Esophagus muscularis mucosa (tissue), 4 donors: ENCODE measurements around the gene TAF5. TPM values are rescaled to one million over a fixed set of nuclear protein-coding genes. Genes with fewer than 3 reads are reported as not detected.
A peak's percentile ranks its signal among the peaks of the same experiment; 100 is the strongest.

Experiments used
- DNase-seq: peaks from one replicate; pipeline ENCODE4 v3.0.0-alpha.2; 2017; ENCODE audit errors: extremely low spot score
- H3K27ac ChIP-seq, 4 donors: fragments of 200-600 bp; sonication (generic); replicated peaks in 1 of 4; 1 replicate in 3 of 4; 2 replicates in 1 of 4; pipeline ENCODE4 v1.5.1; 2016 to 2019; ENCODE audit warnings: mild to moderate bottlenecking in 1 of 4
- H3K27me3 ChIP-seq, 4 donors: fragments of 200-600 bp; sonication (generic); one replicate each; pipeline versions ENCODE4 v1.5.1 to v1.6.0; 2016 to 2019
- H3K36me3 ChIP-seq, 4 donors: fragments of 200-600 bp; sonication (generic); one replicate each; pipeline ENCODE4 v1.5.1; 2016 to 2019
- H3K4me1 ChIP-seq, 4 donors: fragments of 200-600 bp; sonication (generic); one replicate each; pipeline ENCODE4 v1.5.1; 2016 to 2019
- H3K4me3 ChIP-seq, 4 donors: fragments of 200-600 bp; sonication (generic); 1 replicate in 2 of 4; 2 replicates in 2 of 4; pipeline ENCODE4 v1.5.1; 2016 to 2019; ENCODE audit warnings: mild to moderate bottlenecking in 4 of 4, moderate library complexity in 1 of 4
- H3K9me3 ChIP-seq, 4 donors: fragments of 200-600 bp; sonication (generic); 1 replicate in 3 of 4; 2 replicates in 1 of 4; pipeline ENCODE4 v1.5.1; 2016 to 2019
- EP300 ChIP-seq: sonication (generic); formaldehyde crosslinking; IDR thresholded peaks from one replicate; pipeline ENCODE4 v1.6.1; 2017; ENCODE audit warnings: antibody characterized with exemption
- POLR2A ChIP-seq: fragments of 450-650 bp; IDR thresholded peaks from one replicate; pipeline ENCODE4 v1.6.1; 2017; ENCODE audit warnings: antibody characterized with exemption, moderate library complexity, mild to moderate bottlenecking, low read depth
- POLR2AphosphoS5 ChIP-seq, 2 donors: sonication (generic); formaldehyde crosslinking; IDR thresholded peaks; one replicate each; pipeline ENCODE4 v1.6.1; 2017; ENCODE audit warnings: antibody characterized with exemption in 2 of 2
- WGBS: methylation state at CpG from one replicate; pipeline ENCODE4 v1.1.5; 2018; 5-methylcytosine and 5-hydroxymethylcytosine counted together
- intact Hi-C: fragments of 100-400 bp; cut with DNase I; formaldehyde crosslinking; loops from one replicate; pipeline ENCODE4 v1.15.1; 2023
- total RNA-seq, 4 donors: library from RNA; depleted of rRNA; stranded (reverse); fragments of >200 nt; gene quantifications; one replicate each; pipeline versions ENCODE4 v1.1.0 to v1.2.1, GENCODE V29; 2016
- TF ChIP-seq, protein P1 (sequence below), 3 experiments: fragments of 200-600 bp in 2 of 3; fragments of 450-650 bp in 1 of 3; sonication (generic) in 2 of 3; IDR thresholded peaks; one replicate each; pipeline ENCODE4 v1.5.1; 2017 to 2019; ENCODE audit warnings: antibody characterized with exemption in 3 of 3, mild to moderate bottlenecking in 2 of 3, moderate library complexity in 1 of 3

The TAF5 gene
- total RNA-seq = 1 to 10 TPM; 2.3 to 7.4 (median 4.5) TPM

DNA sequence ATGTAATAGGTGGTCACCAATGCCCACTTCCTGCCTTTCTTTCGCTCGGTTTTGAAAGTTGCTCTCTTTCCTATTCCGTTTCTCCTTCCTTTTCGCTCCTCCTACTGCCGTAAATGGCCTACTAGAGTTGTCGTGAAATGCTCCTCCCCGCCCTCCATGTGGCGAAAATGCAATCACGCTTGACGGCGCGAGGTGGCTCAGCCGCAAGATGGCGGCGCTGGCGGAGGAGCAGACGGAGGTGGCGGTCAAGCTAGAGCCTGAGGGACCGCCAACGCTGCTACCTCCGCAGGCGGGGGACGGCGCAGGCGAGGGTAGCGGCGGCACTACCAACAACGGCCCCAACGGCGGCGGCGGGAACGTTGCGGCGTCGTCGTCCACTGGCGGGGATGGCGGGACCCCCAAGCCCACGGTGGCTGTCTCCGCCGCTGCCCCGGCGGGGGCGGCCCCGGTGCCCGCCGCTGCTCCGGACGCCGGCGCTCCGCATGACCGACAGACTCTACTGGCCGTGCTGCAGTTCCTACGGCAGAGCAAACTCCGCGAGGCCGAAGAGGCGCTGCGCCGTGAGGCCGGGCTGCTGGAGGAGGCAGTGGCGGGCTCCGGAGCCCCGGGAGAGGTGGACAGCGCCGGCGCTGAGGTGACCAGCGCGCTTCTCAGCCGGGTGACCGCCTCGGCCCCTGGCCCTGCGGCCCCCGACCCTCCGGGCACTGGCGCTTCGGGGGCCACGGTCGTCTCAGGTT lies at the start of gene TAF5:
TAF5 (plus strand) TSS at position 195 of the 737 bp plus-strand sequence; CDS start at position 209, 14 bp downstream.
- intact Hi-C loops = no loop called here
- under 1% methylated on average over 42 of the region's 81 CpGs for WGBS

DNA sequence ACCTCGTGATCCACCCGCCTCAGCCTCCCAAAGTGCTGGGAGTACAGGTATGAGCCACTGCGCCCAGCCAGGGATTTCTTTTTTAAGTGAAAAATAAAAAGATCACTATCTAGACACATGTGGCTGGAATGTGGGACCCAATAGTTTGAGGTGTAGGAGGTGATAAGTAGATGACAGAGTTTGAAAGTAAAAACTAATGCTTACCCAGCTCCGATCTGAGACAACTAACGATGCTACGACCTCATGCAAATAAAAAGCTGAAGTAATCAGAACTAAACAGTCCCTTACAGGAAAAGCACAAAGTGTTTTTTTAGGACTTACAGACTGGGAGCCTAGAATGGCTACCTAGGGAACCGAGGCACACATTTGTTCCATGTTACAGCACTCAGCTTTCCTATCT lies 39.9 kb upstream of the TAF5 start:
- H3K4me3 ChIP-seq = no peak overlapping the region
- TF ChIP-seq, protein P1, sequence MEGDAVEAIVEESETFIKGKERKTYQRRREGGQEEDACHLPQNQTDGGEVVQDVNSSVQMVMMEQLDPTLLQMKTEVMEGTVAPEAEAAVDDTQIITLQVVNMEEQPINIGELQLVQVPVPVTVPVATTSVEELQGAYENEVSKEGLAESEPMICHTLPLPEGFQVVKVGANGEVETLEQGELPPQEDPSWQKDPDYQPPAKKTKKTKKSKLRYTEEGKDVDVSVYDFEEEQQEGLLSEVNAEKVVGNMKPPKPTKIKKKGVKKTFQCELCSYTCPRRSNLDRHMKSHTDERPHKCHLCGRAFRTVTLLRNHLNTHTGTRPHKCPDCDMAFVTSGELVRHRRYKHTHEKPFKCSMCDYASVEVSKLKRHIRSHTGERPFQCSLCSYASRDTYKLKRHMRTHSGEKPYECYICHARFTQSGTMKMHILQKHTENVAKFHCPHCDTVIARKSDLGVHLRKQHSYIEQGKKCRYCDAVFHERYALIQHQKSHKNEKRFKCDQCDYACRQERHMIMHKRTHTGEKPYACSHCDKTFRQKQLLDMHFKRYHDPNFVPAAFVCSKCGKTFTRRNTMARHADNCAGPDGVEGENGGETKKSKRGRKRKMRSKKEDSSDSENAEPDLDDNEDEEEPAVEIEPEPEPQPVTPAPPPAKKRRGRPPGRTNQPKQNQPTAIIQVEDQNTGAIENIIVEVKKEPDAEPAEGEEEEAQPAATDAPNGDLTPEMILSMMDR (IDR thresholded peaks at IDR 0.05) = no peak
- no peak for TF ChIP-seq POLR2A
- no peak for TF ChIP-seq EP300
- no peak for TF ChIP-seq POLR2AphosphoS5 (IDR thresholded peaks at IDR 0.05)
- peaks cover 41 to 97% (median 84%) of the 10 kb centered on the region in 4 donors for H3K36me3 ChIP-seq
- H3K27ac ChIP-seq = no peak overlapping the region
- intact Hi-C loops = no loop called here
- 94% methylated on average over 7 of the region's 7 CpGs for WGBS
- H3K27me3 ChIP-seq = no peaks in the 10 kb centered on the region
- H3K9me3 ChIP-seq = no peaks in the 10 kb centered on the region
- DNase-seq = no peak
- no peaks in the 10 kb centered on the region for H3K4me1 ChIP-seq

More for the DNA sequence above, at the start of gene TAF5:
- no peaks in the 10 kb centered on the region for H3K9me3 ChIP-seq
- TF ChIP-seq POLR2A (peak; percentile 65), EP300 (no peak), POLR2AphosphoS5 (IDR thresholded peaks at IDR 0.05) (peak; percentile 95 to 98)
- TF ChIP-seq, protein P1 (IDR thresholded peaks at IDR 0.05) = peak in 1 of 3 experiments; percentile 14
- peak; percentile 93 for DNase-seq
- no peaks in the 10 kb centered on the region for H3K27me3 ChIP-seq
- peak within 1 kb of the TSS; percentile 80 to 98 (median 88) for H3K4me3 ChIP-seq
- peak within 1 kb of the TSS; percentile 88 to 92 (median 90) for H3K27ac ChIP-seq
- H3K36me3 ChIP-seq = no peaks in the 10 kb centered on the region
- H3K4me1 ChIP-seq = peaks cover 10 to 33% (median 21%) of the 10 kb centered on the region in 4 donors

- intact Hi-C loops = no loop called here
- Histone ChIP-seq H3K4me1 (no peaks in the 10 kb centered on the region), H3K9me3 (no peaks in the 10 kb centered on the region), H3K36me3 (peaks cover 23 to 78% (median 63%) of the 10 kb centered on the region in 4 donors), H3K27ac (no peak overlapping the region), H3K27me3 (no peaks in the 10 kb centered on the region), H3K4me3 (no peak overlapping the region)
- TF ChIP-seq, protein P1 (IDR thresholded peaks at IDR 0.05) = peak; percentile 33 to 63 (median 45)
- TF ChIP-seq POLR2A = no peak
- DNase-seq = no peak
- WGBS = 81% methylated on average over 2 of the region's 2 CpGs
Measured at GRCh38 chr10:103333934-103334520, 33.7 kb upstream of the TAF5 start.

DNA sequence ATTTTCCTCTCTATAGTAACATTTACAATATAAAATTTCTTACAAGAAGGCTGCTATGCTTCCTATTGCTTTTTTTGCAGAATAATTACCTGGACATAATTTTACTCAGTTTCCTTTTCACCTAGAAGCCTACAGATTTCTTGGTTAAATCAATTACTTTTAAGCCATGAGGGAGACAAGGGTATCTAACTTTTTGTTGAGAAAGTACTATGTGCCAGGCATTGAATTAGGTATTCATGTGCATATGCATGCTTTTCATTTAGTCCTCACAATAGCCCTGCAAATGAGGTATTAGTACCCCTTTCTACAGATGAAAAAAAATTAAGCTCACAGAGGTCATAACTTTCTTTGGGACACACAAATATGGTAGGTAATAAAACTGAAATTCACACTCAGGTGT lies 33.2 kb upstream of the TAF5 start:
- H3K27ac ChIP-seq = no peak overlapping the region
- DNase-seq = no peak
- intact Hi-C loops = no loop called here
- no peaks in the 10 kb centered on the region for H3K4me1 ChIP-seq
- no peaks in the 10 kb centered on the region for H3K27me3 ChIP-seq
- TF ChIP-seq, protein P1 (IDR thresholded peaks at IDR 0.05) = no peak
- TF ChIP-seq POLR2A = no peak
- no peak overlapping the region for H3K4me3 ChIP-seq
- peaks cover 28 to 78% (median 63%) of the 10 kb centered on the region in 4 donors for H3K36me3 ChIP-seq
- H3K9me3 ChIP-seq = no peaks in the 10 kb centered on the region
